ENCODE results near the gene PLA2G4C.

DNA sequence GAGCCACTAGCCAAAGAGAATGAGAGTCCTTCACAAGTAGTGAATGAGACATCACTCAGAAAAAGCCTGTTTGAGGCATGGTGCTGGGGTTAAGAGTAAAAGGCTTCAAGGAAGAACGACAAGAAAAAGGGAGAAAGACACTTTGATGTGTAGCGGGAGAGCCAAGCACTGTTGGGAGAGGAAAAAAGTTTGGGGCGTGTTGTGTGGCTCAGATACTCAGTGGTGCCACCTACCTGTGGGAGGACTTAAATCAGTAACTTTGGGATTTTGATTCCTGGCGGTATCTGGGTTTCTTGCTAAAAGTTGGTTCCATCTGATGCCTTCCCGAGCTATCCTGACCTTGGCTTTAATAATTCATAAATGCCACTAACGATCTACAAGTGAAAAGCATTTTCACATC, 103.9 kb downstream of the PLA2G4C start:
- TF ChIP-seq POLR2AphosphoS5 (IDR thresholded peaks at IDR 0.05; ENCODE audit: low read depth, low read length) (no peak), POLR2A (IDR thresholded peaks at IDR 0.05; ENCODE audit: low read depth, low read length) (no peak), POU2F2 (IDR thresholded peaks at IDR 0.05; ENCODE audit: low read depth, low read length) (no peak), SPI1 (IDR thresholded peaks at IDR 0.05; ENCODE audit: low read depth, low read length) (no peak), TAF1 (IDR thresholded peaks at IDR 0.05; ENCODE audit: low read depth, low read length) (no peak)

Data from GM12891 (cell line).